K562 (cell line): Measurements from ENCODE around the gene EEFSEC. TPM values are rescaled to one million over a fixed set of nuclear protein-coding genes. Genes with fewer than 3 reads are reported as not detected.

Experiments
- ATAC-seq: fragments of 200-7000 bp; cut with Tn5 transposase; 3 replicates; pipeline ENCODE4 v1.9.1; 2020; ENCODE audit warnings: moderate library complexity
- BruUV-seq: library from RNA; stranded (reverse); fragments of 400-500 nt; replicated peaks from 2 replicates; lab custom pipeline; 2021; lab: Mats Ljungman, UMichigan
- CTCF ChIA-PET: fragments of 300-600 bp; formaldehyde crosslinking; extraction: SDS; loops from one replicate; lab custom pipeline; 2021; ENCODE audit warnings: low intra/inter-chr PET ratio; lab: Yijun Ruan, JAX
- POLR2A ChIA-PET: fragments of 300-600, 350-650 bp; sonication (Branson Sonifier 250); formaldehyde crosslinking; extraction: SDS; loops from one replicate; lab custom pipeline; 2021; ENCODE audit warnings: antibody characterized with exemption, inconsistent platforms; lab: Yijun Ruan, JAX
- DNase-seq, 4 experiments: peaks; one replicate each; pipeline versions ENCODE4 v3.0.0 to v3.0.0-alpha.2; 2011 to 2018; ENCODE audit warnings: low spot score in 3 of 4, mixed read lengths in 3 of 4; ENCODE audit errors: extremely low read depth in 1 of 4
- FAIRE-seq: peaks from 2 replicates; lab custom pipeline; 2011; peaks lifted over from hg19 to GRCh38; lab: Jason Lieb, UNC
- H2AFZ ChIP-seq: 2 replicates; pipeline ENCODE4 v1.6.0; 2011; ENCODE audit warnings: low read depth, low read length, control low read depth, inconsistent platforms
- H3K27ac ChIP-seq: fragments of 200-600 bp; 3 replicates; pipeline ENCODE4 v1.8.0; 2011; ENCODE audit warnings: low read depth, mild to moderate bottlenecking, control low read depth, inconsistent platforms, low read length, moderate library complexity, mixed read lengths; ENCODE audit errors: extremely low read depth
- H3K27me3 ChIP-seq, 2 experiments: fragments of 300-600 bp in 1 of 2; 2 replicates in 1 of 2; 3 replicates in 1 of 2; pipeline versions ENCODE4 v1.6.0 to v1.8.0; 2011; ENCODE audit warnings: inconsistent platforms in 2 of 2, low read length in 2 of 2, mild to moderate bottlenecking in 1 of 2, mixed read lengths in 1 of 2, moderate library complexity in 1 of 2; ENCODE audit not compliant: control insufficient read depth in 2 of 2, insufficient read depth in 2 of 2
- H3K36me3 ChIP-seq: fragments of 300-600 bp; 3 replicates; pipeline ENCODE4 v1.8.0; 2011; ENCODE audit warnings: mild to moderate bottlenecking, low read length, inconsistent platforms; ENCODE audit not compliant: control insufficient read depth, insufficient read depth
- H3K4me1 ChIP-seq, 2 experiments: fragments of 200-600 bp in 1 of 2; replicated peaks in 1 of 2; 2 replicates in 1 of 2; 3 replicates in 1 of 2; pipeline versions ENCODE4 v1.5.1 to v1.8.0; 2011; ENCODE audit warnings: inconsistent platforms in 2 of 2, low read length in 2 of 2, mild to moderate bottlenecking in 1 of 2, mixed read lengths in 1 of 2, moderate library complexity in 1 of 2; ENCODE audit not compliant: control insufficient read depth in 2 of 2, insufficient read depth in 2 of 2
- H3K4me2 ChIP-seq: 2 replicates; pipeline ENCODE4 v1.6.1; 2011; ENCODE audit warnings: low read length, control low read depth, inconsistent platforms, mixed read lengths; ENCODE audit not compliant: insufficient read depth
- H3K4me3 ChIP-seq: fragments of 200-600 bp; sonication (generic), shearing (Covaris generic); 2 replicates; pipeline ENCODE4 v1.5.1; 2016; ENCODE audit warnings: control low read depth, inconsistent platforms
- H3K79me2 ChIP-seq: fragments of 200-600 bp; 3 replicates; pipeline ENCODE4 v1.8.0; 2011; ENCODE audit warnings: low read length, inconsistent platforms; ENCODE audit not compliant: control insufficient read depth, insufficient read depth
- H3K9ac ChIP-seq, 2 experiments: 2 replicates each; pipeline versions ENCODE4 v1.6.0 to v1.6.1; 2011; ENCODE audit warnings: low read depth in 2 of 2, low read length in 2 of 2, control low read depth in 1 of 2, inconsistent platforms in 1 of 2, mild to moderate bottlenecking in 1 of 2, mixed read lengths in 1 of 2; ENCODE audit not compliant: insufficient read depth in 1 of 2
- H3K9me1 ChIP-seq: one replicate; pipeline ENCODE4 v1.6.0; 2011; ENCODE audit warnings: inconsistent platforms, mild to moderate bottlenecking, low read length, moderate library complexity; ENCODE audit not compliant: control insufficient read depth, insufficient read depth
- H3K9me3 ChIP-seq: replicated peaks from 2 replicates; pipeline ENCODE4 v1.5.1; 2011; ENCODE audit warnings: low read depth, low read length, inconsistent platforms; ENCODE audit not compliant: control insufficient read depth, insufficient read depth
- H4K20me1 ChIP-seq: replicated peaks from 2 replicates; pipeline ENCODE4 v1.6.1; 2011; ENCODE audit warnings: low read length, inconsistent platforms, mixed read lengths; ENCODE audit not compliant: control insufficient read depth, insufficient read depth
- CBFA2T3 ChIP-seq: fragments of 450-650 bp; IDR thresholded peaks from 2 replicates; pipeline ENCODE4 v1.6.1; 2017
- CREB1 ChIP-seq, 2 experiments: sonication (generic) in 1 of 2; formaldehyde crosslinking in 1 of 2; IDR thresholded peaks; 2 replicates each; pipeline versions ENCODE4 v1.6.1 to v1.8.0; 2012 to 2022; ENCODE audit warnings: inconsistent platforms in 1 of 2, mild to moderate bottlenecking in 1 of 2, missing genetic modification reagents in 1 of 2, moderate library complexity in 1 of 2
- HDAC6 ChIP-seq: IDR thresholded peaks from 2 replicates; pipeline ENCODE4 v1.6.1; 2012; ENCODE audit warnings: low read depth, mild to moderate bottlenecking, control low read depth, inconsistent platforms, low read length, moderate library complexity
- HMGN3 ChIP-seq: IDR thresholded peaks from 2 replicates; pipeline ENCODE4 v1.6.1; 2011; ENCODE audit warnings: borderline replicate concordance, low read depth, mild to moderate bottlenecking, mixed read lengths, low read length; ENCODE audit not compliant: insufficient read length; ENCODE audit errors: extremely low read depth
- ILK ChIP-seq: fragments of 450-650 bp; IDR thresholded peaks from 2 replicates; pipeline ENCODE4 v1.6.1; 2016; ENCODE audit warnings: missing genetic modification characterization, low read depth, mild to moderate bottlenecking, missing compliant biosample characterization, moderate library complexity, borderline replicate concordance
- JUNB ChIP-seq: fragments of 450-650 bp; formaldehyde crosslinking; conservative IDR thresholded peaks from 2 replicates; pipeline ENCODE4 v1.4.0; 2020; ENCODE audit warnings: mild to moderate bottlenecking
- NELFE ChIP-seq: IDR thresholded peaks from 2 replicates; pipeline ENCODE4 v1.6.1; 2011; ENCODE audit warnings: mild to moderate bottlenecking; ENCODE audit not compliant: insufficient read depth, insufficient read length
- PYGO2 ChIP-seq: fragments of 450-650 bp; IDR thresholded peaks from 2 replicates; pipeline ENCODE4 v1.6.1; 2016; ENCODE audit warnings: mild to moderate bottlenecking, missing genetic modification characterization, moderate library complexity, missing compliant biosample characterization
- SAFB ChIP-seq: fragments of 200-400 bp; formaldehyde crosslinking; IDR thresholded peaks from 2 replicates; pipeline ENCODE4 v1.6.1; 2017; ENCODE audit warnings: low read depth, low read length, borderline replicate concordance
- SIN3B ChIP-seq: fragments of 450-650 bp; IDR thresholded peaks from 2 replicates; pipeline ENCODE4 v1.6.1; 2017; ENCODE audit warnings: low read depth, mild to moderate bottlenecking, moderate library complexity
- ZBTB12 ChIP-seq: fragments of 250-450 bp; sonication (Bioruptor Pico); IDR thresholded peaks from 2 replicates; pipeline ENCODE4 v1.4.0; 2020
- ZNF639 ChIP-seq, 2 experiments: fragments of 200-800 bp in 1 of 2; sonication (Bioruptor generic) in 1 of 2; sonication (generic) in 1 of 2; formaldehyde crosslinking in 1 of 2; IDR thresholded peaks in 1 of 2; conservative IDR thresholded peaks in 1 of 2; 2 replicates each; pipeline versions ENCODE4 v1.5.0 to v1.6.1; 2016 to 2020; ENCODE audit warnings: missing compliant biosample characterization in 1 of 2, missing genetic modification characterization in 1 of 2, missing genetic modification reagents in 1 of 2
- WGBS: fragments of 100-300 bp; shearing (Covaris generic); methylation state at CpG from one replicate; pipeline ENCODE4 v1.1.6; 2016; ENCODE audit warnings: low coverage, mixed read lengths; ENCODE audit not compliant: insufficient coverage; ENCODE audit errors: missing lambda C conversion rate; 5-methylcytosine and 5-hydroxymethylcytosine counted together
- in situ Hi-C: fragments of 300-500 bp; cut with MboI; formaldehyde crosslinking; loops from 4 replicates; pipeline ENCODE4 v1.15.0; 2018; ENCODE audit warnings: inconsistent platforms, mixed read lengths
- intact Hi-C: fragments of 100-400 bp; cut with micrococcal nuclease; formaldehyde crosslinking; loops from 2 replicates; pipeline ENCODE4 v1.14.2; 2022
- polyA plus RNA-seq, 8 experiments: library from polyadenylated mRNA; depleted of rRNA in 4 of 8; stranded (reverse) in 5 of 8; unstranded in 3 of 8; fragments of >200 nt; fragmentation: Nextera tagmentation in 2 of 8; fragmentation: Illumina TruSeq in 1 of 8; extraction: Ambion mirVana in 2 of 8; extraction: Trizol in 1 of 8; gene quantifications; 2 replicates each; pipeline versions ENCODE4 v1.2.1 to v1.2.3, GENCODE V29; 2011 to 2014; ENCODE audit warnings: inconsistent platforms in 1 of 8, missing spikeins in 1 of 8
- total RNA-seq, 7 experiments: library from RNA; depleted of rRNA in 6 of 7; stranded (reverse); fragments of >200 nt in 6 of 7; fragmentation: Illumina TruSeq in 2 of 7; extraction: Trizol in 2 of 7; gene quantifications; 2 replicates each; pipeline versions ENCODE4 v1.2.1 to v1.2.3, GENCODE V29; 2011 to 2021; ENCODE audit warnings: low replicate concordance in 1 of 7

The EEFSEC gene
- total and polyA plus RNA-seq, 9 of the 15 experiments (the other 6 are each of a cell fraction or from before 2014, with no cell fraction given), result 0.35 to 11.8 (median 7.7) TPM

- TF ChIP-seq SIN3B, result no peak
Measured at GRCh38 chr3:128310286-128311058, 157.2 kb downstream of the EEFSEC start (continued).

DNA sequence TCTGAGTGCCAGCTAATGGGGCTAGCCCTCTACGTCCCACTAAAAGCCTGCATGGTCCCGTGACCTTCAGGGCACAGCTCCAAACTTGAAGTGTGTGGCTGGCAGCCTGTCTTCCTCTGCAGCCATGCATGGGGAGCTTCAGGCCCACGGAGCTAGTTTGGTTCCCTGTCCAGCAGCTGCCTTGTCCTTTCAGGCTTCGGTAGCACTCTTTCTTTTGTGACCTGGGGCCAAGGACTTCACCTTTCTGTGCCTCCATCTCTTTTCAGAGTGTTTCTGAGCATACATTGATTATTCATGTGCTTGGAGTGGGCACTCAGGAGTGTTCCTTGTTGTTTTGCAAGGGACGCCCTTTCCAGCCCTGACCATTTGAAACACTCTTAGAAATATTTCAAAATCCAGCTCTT is 158.2 kb downstream of the EEFSEC start:
- CTCF ChIA-PET, result interaction anchor here (0.7 kb wide), 1 partner anchor 659 kb away, joined by 4 read pairs; no protein-coding TSS in a partner anchor
- 60% methylated on average over 5 of the region's 5 CpGs for WGBS
- no peak overlapping the region for H3K9ac ChIP-seq
- H3K27me3 ChIP-seq, result no peaks in the 10 kb centered on the region
- H3K36me3 ChIP-seq, result no peaks in the 10 kb centered on the region
- H3K4me2 ChIP-seq, result no peak overlapping the region
- H4K20me1 ChIP-seq, result no peaks in the 10 kb centered on the region
- TF ChIP-seq CREB1 (IDR thresholded peaks at IDR 0.05) (no peak), CREB1 (CRISPR knock-in tag; IDR thresholded peaks at IDR 0.05) (no peak), JUNB (CRISPR knock-in tag) (no peak), HMGN3 (no peak), SAFB (no peak), NELFE (no peak), HDAC6 (no peak), CBFA2T3 (no peak), ZNF639 (CRISPR knock-in tag; conservative IDR thresholded peaks at IDR 0.05 in 1 of 2, IDR thresholded peaks at IDR 0.05 in 1 of 2) (no peak), ZBTB12 (CRISPR knock-in tag) (no peak), ILK (tag) (no peak), PYGO2 (no peak)
- intact Hi-C loops (loop anchor here (5.0 to 10.0 kb wide), 2 partner anchors 84 to 183 kb away; partner anchors contain the start of gene GATA2), in situ Hi-C loops (no loop called here)
- no TSS peak for BruUV-seq
- H2AFZ ChIP-seq, result no peak overlapping the region
- no peaks in the 10 kb centered on the region for H3K9me3 ChIP-seq
- no peaks in the 10 kb centered on the region for H3K79me2 ChIP-seq
- no peak overlapping the region for H3K27ac ChIP-seq
- H3K4me3 ChIP-seq, result no peak overlapping the region
- POLR2A ChIA-PET, result no interaction called here
- no peak for FAIRE-seq
- peaks cover 0 to under 1% of the 10 kb centered on the region in 2 experiments; a peak in 2 of 5 replicates for H3K4me1 ChIP-seq
- H3K9me1 ChIP-seq, result no peaks in the 10 kb centered on the region
- no peak for DNase-seq
- no peak for ATAC-seq
